Stimulated activated CD4-positive, alpha-beta T cell treated with anti-CD3 and anti-CD28 coated beads, Interleukin-4, amount 100 ng/mL, for 1 hour (primary cell): Measurements from ENCODE around the gene ZBTB7B.

ENCODE experiments used
- DNase-seq: peaks from one replicate; pipeline ENCODE4 v3.0.0-alpha.2; 2020

Gene ZBTB7B

GRCh38 chr1:155005076-155006011 lies 2.7 kb downstream of the ZBTB7B start:
- no peak for DNase-seq

- DNase-seq = no peak
Measured at GRCh38 chr1:155006601-155007101, 4.0 kb downstream of the ZBTB7B start.

GRCh38 chr1:155007251-155007828 lies 4.7 kb downstream of the ZBTB7B start:
- DNase-seq = no peak

- DNase-seq = peak; percentile 72
Measured at GRCh38 chr1:155008015-155008941, 5.7 kb downstream of the ZBTB7B start.

GRCh38 chr1:155009221-155009711 lies 6.7 kb downstream of the ZBTB7B start:
- DNase-seq = no peak

- DNase-seq = no peak
Measured at GRCh38 chr1:155009742-155010141, 7.1 kb downstream of the ZBTB7B start.

- DNase-seq = no peak
Measured at GRCh38 chr1:155010211-155010918, 7.8 kb downstream of the ZBTB7B start.

GRCh38 chr1:155011004-155011416 lies 8.4 kb downstream of the ZBTB7B start:
- DNase-seq = no peak

GRCh38 chr1:155011437-155012025 lies 8.9 kb downstream of the ZBTB7B start:
- no peak for DNase-seq

GRCh38 chr1:155012026-155012546 lies 9.5 kb downstream of the ZBTB7B start:
- no peak for DNase-seq

- DNase-seq = no peak
Measured at GRCh38 chr1:155012776-155013602, 10.4 kb downstream of the ZBTB7B start.

GRCh38 chr1:155013632-155014031 lies 11.0 kb downstream of the ZBTB7B start:
- no peak for DNase-seq

- DNase-seq = no peak
Measured at GRCh38 chr1:155014709-155015508, 12.3 kb downstream of the ZBTB7B start.

- no peak for DNase-seq
Measured at GRCh38 chr1:155015527-155016230, 13.1 kb downstream of the ZBTB7B start.

- DNase-seq = no peak
Measured at GRCh38 chr1:155016231-155016831, 13.7 kb downstream of the ZBTB7B start.

- DNase-seq = peak; percentile 95
Measured at GRCh38 chr1:155017041-155017945, 14.7 kb downstream of the ZBTB7B start.

GRCh38 chr1:155017946-155018316 lies 15.3 kb downstream of the ZBTB7B start:
- DNase-seq = no peak
